Brain microvascular endothelial cell (primary cell): ENCODE measurements around the gene SEMA5A.

Experiments
- DNase-seq: peaks from one replicate; pipeline ENCODE4 v3.0.0-alpha.2; 2020
- H3K27ac ChIP-seq: fragments of 250-450 bp; sonication (Bioruptor Pico); 2 replicates; pipeline ENCODE4 v1.5.1; 2020; ENCODE audit warnings: mild to moderate bottlenecking, moderate library complexity
- H3K27me3 ChIP-seq: fragments of 250-450 bp; sonication (Bioruptor Pico); replicated peaks from 2 replicates; pipeline ENCODE4 v1.5.1; 2020; ENCODE audit warnings: mild to moderate bottlenecking
- H3K36me3 ChIP-seq: fragments of 250-450 bp; sonication (Bioruptor Pico); replicated peaks from 2 replicates; pipeline ENCODE4 v1.5.1; 2020; ENCODE audit warnings: mild to moderate bottlenecking
- H3K4me3 ChIP-seq: 2 replicates; pipeline ENCODE4 v1.5.1; 2011; ENCODE audit warnings: low read depth, mild to moderate bottlenecking, control low read depth, low read length, moderate library complexity
- CTCF ChIP-seq: IDR thresholded peaks from 2 replicates; pipeline ENCODE4 v1.5.1; 2011; ENCODE audit warnings: low read depth, mild to moderate bottlenecking, moderate library complexity, low read length, control low read depth, inconsistent platforms; ENCODE audit errors: missing control alignments
- in situ Hi-C: cut with HindIII; loops from 2 replicates; pipeline ENCODE4 v1.10.0; 2017; ENCODE audit warnings: low sequenced_read_pairs, low pct_ligation_motif_present

Gene SEMA5A

GRCh38 chr5:9197881-9198260 is 348.0 kb downstream of the SEMA5A start:
- in situ Hi-C loops: no loop called here
- no peak for TF ChIP-seq CTCF
- no peak overlapping the region for H3K4me3 ChIP-seq
- DNase-seq: peak; percentile 69
- H3K27me3 ChIP-seq: no peaks in the 10 kb centered on the region
- peak overlapping the region; percentile 67 for H3K27ac ChIP-seq
- H3K36me3 ChIP-seq: no peaks in the 10 kb centered on the region

DNA sequence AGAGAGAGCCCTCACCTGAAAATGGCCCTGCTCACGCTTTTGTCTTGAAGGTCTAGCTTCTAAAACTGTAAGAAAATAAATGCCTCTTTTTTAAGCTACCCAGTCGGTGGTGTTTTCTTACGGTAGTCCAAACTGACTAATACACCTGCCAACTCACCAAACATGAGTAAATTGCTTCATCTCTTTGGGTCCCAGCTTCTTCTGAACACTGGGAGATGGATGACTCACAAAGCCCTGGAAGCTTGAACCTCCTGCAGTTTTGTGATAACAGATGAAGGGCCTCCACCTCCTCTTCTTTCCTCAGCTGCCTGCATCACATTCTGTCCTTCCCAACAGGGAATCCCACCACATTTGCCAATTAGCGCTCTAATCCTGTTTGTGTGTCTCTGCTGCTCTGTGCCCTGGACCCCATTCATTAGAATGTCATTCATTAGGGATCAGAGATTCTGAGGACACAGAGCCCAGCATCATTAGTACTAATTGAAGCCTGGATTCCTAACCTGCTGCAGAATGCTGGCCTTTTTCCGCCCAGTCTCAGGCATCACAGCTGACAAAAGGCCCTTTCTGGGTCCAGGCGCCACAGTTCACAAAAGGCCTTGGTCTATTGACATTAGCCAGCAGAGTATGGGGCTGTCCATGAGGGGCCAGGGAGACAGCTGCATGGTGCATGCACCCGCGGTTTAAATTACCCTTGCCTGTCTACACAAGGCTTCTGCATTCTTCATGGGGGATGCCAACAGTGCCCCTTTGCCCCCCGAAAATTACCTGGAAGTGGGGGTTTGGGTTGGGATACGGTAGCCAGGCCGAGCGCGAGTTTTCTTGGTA is 349.3 kb downstream of the SEMA5A start:
- peak; percentile 87 for DNase-seq
- H3K4me3 ChIP-seq: no peak overlapping the region
- TF ChIP-seq CTCF: no peak
- H3K27me3 ChIP-seq: no peaks in the 10 kb centered on the region
- in situ Hi-C loops: no loop called here
- peak overlapping the region; percentile 67 for H3K27ac ChIP-seq
- H3K36me3 ChIP-seq: no peaks in the 10 kb centered on the region

GRCh38 chr5:9194509-9194908 is 351.4 kb downstream of the SEMA5A start:
- DNase-seq: peak; percentile 46
- H3K4me3 ChIP-seq: no peak overlapping the region
- no peak for TF ChIP-seq CTCF
- no peaks in the 10 kb centered on the region for H3K36me3 ChIP-seq
- H3K27ac ChIP-seq: peak overlapping the region; percentile 16
- H3K27me3 ChIP-seq: no peaks in the 10 kb centered on the region
- in situ Hi-C loops: no loop called here

GRCh38 chr5:9192266-9192665 is 353.6 kb downstream of the SEMA5A start:
- in situ Hi-C loops: no loop called here
- TF ChIP-seq CTCF: no peak
- Histone ChIP-seq H3K4me3 (no peak overlapping the region), H3K27ac (no peak overlapping the region), H3K27me3 (no peaks in the 10 kb centered on the region), H3K36me3 (no peaks in the 10 kb centered on the region)
- DNase-seq: no peak

GRCh38 chr5:9189681-9190080 is 356.2 kb downstream of the SEMA5A start:
- no peaks in the 10 kb centered on the region for H3K36me3 ChIP-seq
- DNase-seq: no peak
- no peak overlapping the region for H3K27ac ChIP-seq
- in situ Hi-C loops: no loop called here
- no peaks in the 10 kb centered on the region for H3K27me3 ChIP-seq
- no peak overlapping the region for H3K4me3 ChIP-seq
- TF ChIP-seq CTCF: no peak

- Histone ChIP-seq H3K36me3 (no peaks in the 10 kb centered on the region), H3K27ac (peak overlapping the region; percentile 88), H3K4me3 (no peak overlapping the region), H3K27me3 (no peaks in the 10 kb centered on the region)
- in situ Hi-C loops: no loop called here
- DNase-seq: no peak
- TF ChIP-seq CTCF: no peak
These were observed 356.9 kb downstream of the SEMA5A start for GRCh38 chr5:9188956-9189355.
